GM21367 (cell line): ENCODE measurements around the gene NNT.

Experiments
- ATAC-seq: cut with Tn5 transposase; IDR thresholded peaks from one replicate; pipeline ENCODE4 v1.9.1; 2021; ENCODE audit not compliant: unreplicated experiment

NNT gene

GRCh38 chr5:43622074-43622473 is 19.1 kb downstream of the NNT start:
- no peak for ATAC-seq

GRCh38 chr5:43623048-43623680 is 20.2 kb downstream of the NNT start:
- ATAC-seq: no peak

- ATAC-seq: no peak
Measured at GRCh38 chr5:43627028-43627427, 24.0 kb downstream of the NNT start.

- ATAC-seq: peak; percentile 97
Measured at GRCh38 chr5:43631182-43631910, 28.4 kb downstream of the NNT start.

GRCh38 chr5:43634621-43635020 is 31.6 kb downstream of the NNT start:
- no peak for ATAC-seq

- ATAC-seq: no peak
Measured at GRCh38 chr5:43635374-43635773, 32.4 kb downstream of the NNT start.

- ATAC-seq: no peak
Measured at GRCh38 chr5:43636076-43636475, 33.1 kb downstream of the NNT start.

- no peak for ATAC-seq
Measured at GRCh38 chr5:43637416-43637815, 34.4 kb downstream of the NNT start.

GRCh38 chr5:43638107-43638506 is 35.1 kb downstream of the NNT start:
- ATAC-seq: no peak

GRCh38 chr5:43638546-43638945 is 35.6 kb downstream of the NNT start:
- no peak for ATAC-seq

- ATAC-seq: no peak
Measured at GRCh38 chr5:43639566-43639965, 36.6 kb downstream of the NNT start.

- ATAC-seq: no peak
Measured at GRCh38 chr5:43642428-43642827, 39.4 kb downstream of the NNT start.

GRCh38 chr5:43643327-43643726 is 40.3 kb downstream of the NNT start:
- ATAC-seq: no peak

GRCh38 chr5:43643750-43644149 is 40.8 kb downstream of the NNT start:
- no peak for ATAC-seq

- ATAC-seq: no peak
Measured at GRCh38 chr5:43646992-43647391, 44.0 kb downstream of the NNT start.

GRCh38 chr5:43647789-43648188 is 44.8 kb downstream of the NNT start:
- ATAC-seq: no peak

- no peak for ATAC-seq
Measured at GRCh38 chr5:43648499-43649124, 45.6 kb downstream of the NNT start.

- no peak for ATAC-seq
Measured at GRCh38 chr5:43649256-43649655, 46.3 kb downstream of the NNT start.

GRCh38 chr5:43652537-43653302 is 49.7 kb downstream of the NNT start:
- ATAC-seq: no peak

GRCh38 chr5:43658509-43658908 is 55.5 kb downstream of the NNT start:
- no peak for ATAC-seq

GRCh38 chr5:43659075-43659474 is 56.1 kb downstream of the NNT start:
- ATAC-seq: no peak

- no peak for ATAC-seq
Measured at GRCh38 chr5:43661102-43661501, 58.1 kb downstream of the NNT start.
